Activated naive CD4-positive, alpha-beta T cell treated with anti-CD3 and anti-CD28 coated beads, Interleukin-2, amount 50 U/mL, for 72 hours (primary cell): ENCODE data around the gene ITGA1. TPM values are rescaled to one million over a fixed set of nuclear protein-coding genes. Genes with fewer than 3 reads are reported as not detected.
A peak's percentile ranks its signal among the peaks of the same experiment; 100 is the strongest.
"Not testable (repeated sequence)": the region's sequence is repeated elsewhere in the genome, so short reads cannot be mapped to it uniquely, and the experiment has no call there.

Experiments
- ATAC-seq, 2 donors: fragments of 150-1000 bp; cut with Tn5 transposase; 2 replicates each; pipeline ENCODE4 v1.10.0; 2021; ENCODE audit warnings: mild to moderate bottlenecking in 2 of 2, moderate library complexity in 2 of 2
- DNase-seq, 2 donors: peaks; one replicate each; pipeline ENCODE4 v3.0.0; 2021 to 2022; ENCODE audit warnings: low spot score in 2 of 2
- H3K27ac Mint-ChIP-seq, 2 donors: one replicate each; pipeline ENCODE4 v1.8.0; 2022; ENCODE audit warnings: mild to moderate bottlenecking in 2 of 2, mixed read lengths in 2 of 2
- H3K36me3 Mint-ChIP-seq, 2 donors: one replicate each; pipeline ENCODE4 v1.8.0; 2022; ENCODE audit warnings: mixed read lengths in 2 of 2
- H3K9me3 Mint-ChIP-seq, 2 donors: one replicate each; pipeline ENCODE4 v1.8.0; 2022; ENCODE audit warnings: mixed read lengths in 2 of 2
- total RNA-seq, 2 donors: library from RNA; stranded (reverse); gene quantifications; one replicate each; pipeline ENCODE4 v1.2.3, GENCODE V29; 2022

Gene ITGA1
- total RNA-seq, 2 donors from 2014 or later = 6.0 TPM

DNA sequence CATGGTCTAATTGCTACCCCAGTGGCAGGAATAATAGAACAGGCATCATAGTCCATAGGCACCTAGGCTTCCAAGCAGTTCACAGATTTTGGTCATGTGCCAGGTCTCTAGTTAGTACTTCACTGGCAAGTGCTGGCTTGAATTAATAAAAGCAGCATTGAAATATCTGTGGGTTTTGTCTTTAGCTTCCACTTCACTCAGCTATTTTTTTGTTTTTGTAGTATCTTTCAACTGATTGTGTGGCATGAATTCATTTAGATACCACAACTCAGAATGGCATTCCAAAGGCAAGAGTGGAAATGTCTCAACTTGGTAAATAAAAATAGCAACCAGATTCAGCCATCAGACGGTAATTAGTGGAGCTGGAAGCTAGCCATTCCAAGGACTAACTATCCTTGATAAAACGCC lies 173.6 kb downstream of the ITGA1 start:
- no peaks in the 10 kb centered on the region for H3K36me3 Mint-ChIP-seq
- H3K9me3 Mint-ChIP-seq = no peaks in the 10 kb centered on the region
- H3K27ac Mint-ChIP-seq = no peak overlapping the region
- DNase-seq (no peak), ATAC-seq (no peak)

- Mint-ChIP-seq H3K27ac (no peak overlapping the region), H3K9me3 (peaks cover 4 to 6% of the 10 kb centered on the region in 2 donors), H3K36me3 (peaks cover 4 to 6% of the 10 kb centered on the region in 2 donors)
- ATAC-seq (no peak), DNase-seq (no peak)
Observed at GRCh38 chr5:52963636-52964035, 175.9 kb downstream of the ITGA1 start.

- peaks cover 9 to 11% of the 10 kb centered on the region in 2 donors for H3K9me3 Mint-ChIP-seq
- H3K36me3 Mint-ChIP-seq = peaks cover 9 to 11% of the 10 kb centered on the region in 2 donors
- ATAC-seq (no peak), DNase-seq (no peak)
- H3K27ac Mint-ChIP-seq = no peak overlapping the region
Observed at GRCh38 chr5:52964138-52964537, 176.4 kb downstream of the ITGA1 start.

DNA sequence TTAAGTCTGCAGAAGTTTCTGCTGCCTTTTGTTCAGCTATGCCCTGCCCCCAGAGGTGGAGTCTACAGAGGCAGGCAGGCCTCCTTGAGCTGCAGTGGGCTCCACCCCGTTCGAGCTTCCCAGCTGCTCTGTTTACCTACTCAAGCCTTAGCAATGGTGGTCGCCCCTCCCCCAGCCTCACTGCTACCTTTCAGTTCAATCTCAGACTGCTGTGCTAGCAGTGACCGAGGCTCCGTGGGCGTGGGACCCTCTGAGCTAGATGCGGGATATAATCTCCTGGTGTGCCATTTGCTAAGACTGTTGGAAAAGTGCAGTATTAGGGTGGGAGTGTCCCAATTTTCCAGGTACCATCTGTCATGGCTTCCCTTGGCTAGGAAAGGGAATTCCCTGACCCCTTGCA lies 188.4 kb downstream of the ITGA1 start:
- not testable (repeated sequence) for H3K27ac Mint-ChIP-seq, DNase-seq, ATAC-seq
- Mint-ChIP-seq H3K36me3 (peaks cover 19 to 24% of the 10 kb centered on the region in 2 donors), H3K9me3 (peaks cover 9 to 13% of the 10 kb centered on the region in 2 donors)

DNA sequence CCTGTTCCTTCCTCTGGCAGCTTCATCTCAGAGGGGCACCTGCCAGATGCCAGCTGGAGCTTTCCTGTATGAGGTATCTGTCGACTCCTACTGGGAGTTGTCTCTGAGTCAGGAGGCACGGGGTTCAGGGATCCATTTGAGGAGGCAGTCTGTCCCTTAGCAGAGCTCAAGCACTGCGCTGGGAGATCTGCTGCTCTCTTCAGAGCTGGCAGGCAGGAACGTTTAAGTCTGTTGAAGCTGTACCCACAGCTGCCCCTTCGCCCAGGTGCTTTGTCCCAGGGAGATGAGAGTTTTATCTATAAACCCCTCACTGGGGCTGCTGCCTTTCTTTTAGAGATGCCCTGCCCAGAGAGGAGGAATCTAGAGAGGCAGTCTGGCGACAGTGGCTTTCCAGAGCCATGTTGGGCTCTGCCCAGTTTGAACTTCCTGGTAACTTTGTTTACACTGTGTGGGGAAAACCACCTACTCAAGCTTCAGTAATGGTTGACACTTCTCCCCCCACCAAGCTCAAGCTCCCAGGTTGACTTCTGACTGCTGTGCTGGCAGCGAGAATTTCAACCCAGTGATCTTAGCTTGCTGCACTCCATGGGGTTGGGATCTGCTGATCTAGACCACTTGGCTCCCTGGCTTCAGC lies 189.7 kb downstream of the ITGA1 start:
- Mint-ChIP-seq H3K36me3 (peaks cover 19 to 24% of the 10 kb centered on the region in 2 donors), H3K27ac (no peak overlapping the region), H3K9me3 (peaks cover 9 to 13% of the 10 kb centered on the region in 2 donors)
- no peak for ATAC-seq
- DNase-seq = no peak

- H3K36me3 Mint-ChIP-seq = peaks cover 7% of the 10 kb centered on the region in 2 donors
- ATAC-seq (no peak), DNase-seq (no peak)
- H3K9me3 Mint-ChIP-seq = peaks cover 0 to 5% of the 10 kb centered on the region in 2 donors
- no peak overlapping the region for H3K27ac Mint-ChIP-seq
Observed at GRCh38 chr5:52981507-52981906, 193.8 kb downstream of the ITGA1 start.

- Mint-ChIP-seq H3K36me3 (no peaks in the 10 kb centered on the region), H3K9me3 (no peaks in the 10 kb centered on the region), H3K27ac (no peak overlapping the region)
- DNase-seq (no peak), ATAC-seq (no peak)
Observed at GRCh38 chr5:52983731-52984636, 196.3 kb downstream of the ITGA1 start.

- Mint-ChIP-seq H3K27ac (no peak overlapping the region), H3K36me3 (no peaks in the 10 kb centered on the region), H3K9me3 (no peaks in the 10 kb centered on the region)
- DNase-seq (no peak), ATAC-seq (no peak)
Observed at GRCh38 chr5:52985306-52985705, 197.6 kb downstream of the ITGA1 start.

DNA sequence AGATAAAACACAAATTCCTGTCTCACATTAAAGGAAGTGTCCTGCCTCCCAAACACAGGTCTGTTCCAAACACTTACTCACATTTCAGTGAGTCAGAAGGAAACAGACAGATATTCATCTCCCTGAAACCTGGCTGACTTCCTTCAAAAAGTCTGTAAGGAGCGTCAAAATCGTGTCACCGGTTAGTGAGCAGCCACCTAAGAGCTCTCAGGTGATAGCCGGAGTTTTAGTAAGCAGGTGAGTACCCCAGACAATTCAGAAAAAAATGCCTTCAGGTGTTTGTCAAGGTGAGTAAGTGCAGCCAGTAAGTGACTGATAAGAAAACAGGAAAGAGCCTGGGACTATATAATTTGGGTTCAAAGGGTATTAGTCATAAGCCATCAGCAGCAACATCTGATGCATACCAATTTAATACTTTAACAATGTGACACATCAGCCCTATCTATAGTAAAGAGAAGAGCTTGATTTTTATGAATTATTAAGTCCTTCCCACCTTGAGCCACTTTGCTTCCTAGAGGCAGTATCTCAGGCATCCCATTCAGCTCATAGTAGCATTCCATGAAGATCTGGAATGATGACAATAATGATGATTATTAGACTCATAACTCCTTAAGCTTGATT lies 200.1 kb downstream of the ITGA1 start:
- DNase-seq (no peak), ATAC-seq (peak; percentile 58 to 79)
- Mint-ChIP-seq H3K9me3 (no peaks in the 10 kb centered on the region), H3K36me3 (peaks cover 0 to 7% of the 10 kb centered on the region in 2 donors), H3K27ac (peak overlapping the region in 1 of 2 donors; percentile 27)

DNA sequence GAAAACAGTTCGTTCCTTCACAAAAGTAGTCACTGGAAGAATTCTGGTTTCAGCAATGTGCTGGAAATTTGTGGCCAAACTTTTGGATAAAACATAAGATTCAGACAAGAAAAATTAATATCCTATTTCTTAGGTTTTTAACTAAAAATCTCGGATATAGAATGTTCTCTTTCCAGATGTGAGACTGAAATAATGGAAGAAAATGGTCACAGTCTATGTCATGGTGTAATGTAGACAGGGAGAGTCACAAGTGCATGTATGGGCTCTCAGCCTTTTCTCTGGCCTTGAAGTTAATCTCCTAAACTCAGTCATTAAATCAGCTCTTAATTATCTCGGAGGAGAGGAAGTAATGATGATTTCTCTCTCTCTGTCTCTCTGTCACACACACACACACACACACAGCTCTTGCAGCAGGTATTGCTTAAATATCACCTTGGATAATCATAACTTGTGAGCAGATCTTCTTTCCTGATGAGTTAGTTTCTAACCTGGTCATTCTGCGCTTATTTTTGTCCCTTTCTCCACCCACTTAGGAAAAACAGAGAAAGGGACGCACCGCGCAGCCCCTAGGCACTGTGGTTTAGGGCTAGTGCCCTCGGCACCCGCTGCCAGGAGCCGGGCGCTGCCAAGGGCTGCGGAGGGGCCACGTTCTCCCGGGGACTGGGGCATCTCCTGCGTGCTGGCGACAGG lies 200.8 kb downstream of the ITGA1 start:
- H3K9me3 Mint-ChIP-seq = no peaks in the 10 kb centered on the region
- ATAC-seq = peak; percentile 21 to 51
- H3K36me3 Mint-ChIP-seq = peaks cover 0 to 10% of the 10 kb centered on the region in 2 donors
- DNase-seq = no peak
- peak overlapping the region in 1 of 2 donors; percentile 27 for H3K27ac Mint-ChIP-seq

GRCh38 chr5:52989025-52989780 lies 201.5 kb downstream of the ITGA1 start, which contains the start of gene ITGA2:
Gene ITGA2, plus strand, starts transcription at chr5:52989352. Its CDS starts 117 bp downstream, at chr5:52989469.
- Mint-ChIP-seq H3K9me3 (no peaks in the 10 kb centered on the region), H3K27ac (peak within 1 kb of the TSS in 1 of 2 donors; percentile 41), H3K36me3 (peaks cover 0 to 10% of the 10 kb centered on the region in 2 donors)
- DNase-seq = peak; percentile 33 to 57
- peak; percentile 53 to 64 for ATAC-seq

DNA sequence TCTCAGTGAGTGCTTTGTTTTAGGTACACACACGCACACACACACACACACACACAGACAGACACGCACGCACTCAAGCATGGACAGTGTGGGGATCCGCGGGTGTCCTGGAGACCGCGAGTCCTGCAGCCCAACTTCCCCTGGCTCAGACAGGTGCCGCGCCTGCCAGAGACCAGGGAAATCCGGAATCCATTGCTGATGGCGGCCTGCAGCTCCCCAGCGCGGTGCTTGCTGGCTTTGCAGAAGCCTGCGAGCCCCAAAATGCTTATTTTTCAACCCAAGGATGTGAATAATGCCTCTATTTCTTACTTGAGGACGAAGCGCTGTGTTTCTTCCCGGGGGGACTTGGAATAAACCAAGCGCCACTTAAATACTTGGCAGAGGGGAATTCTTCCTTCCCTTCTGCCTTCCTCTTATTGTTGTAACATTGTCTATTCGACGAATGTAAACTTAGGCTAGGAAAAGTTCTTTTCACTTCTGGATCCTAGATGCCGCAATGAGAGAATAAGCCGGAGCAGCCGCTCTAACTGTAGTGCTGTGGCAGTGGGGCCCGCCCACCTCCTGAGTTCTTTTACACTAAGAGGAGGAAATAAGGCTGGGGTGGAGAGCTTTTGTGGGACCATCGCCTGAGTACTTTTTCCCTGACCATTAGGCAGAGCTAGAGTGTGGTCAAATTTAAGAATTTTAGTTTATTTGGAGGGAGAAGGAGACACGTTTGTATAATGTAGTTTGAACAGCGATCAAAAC lies 202.2 kb downstream of the ITGA1 start:
- H3K9me3 Mint-ChIP-seq = no peaks in the 10 kb centered on the region
- peak overlapping the region in 1 of 2 donors; percentile 41 for H3K27ac Mint-ChIP-seq
- DNase-seq (peak; percentile 30 to 58), ATAC-seq (peak; percentile 24 to 30)
- peaks cover 0 to 10% of the 10 kb centered on the region in 2 donors for H3K36me3 Mint-ChIP-seq

GRCh38 chr5:52990528-52990925 lies 202.8 kb downstream of the ITGA1 start:
- Mint-ChIP-seq H3K9me3 (no peaks in the 10 kb centered on the region), H3K27ac (no peak overlapping the region), H3K36me3 (peaks cover 0 to 10% of the 10 kb centered on the region in 2 donors)
- ATAC-seq (no peak), DNase-seq (no peak)

DNA sequence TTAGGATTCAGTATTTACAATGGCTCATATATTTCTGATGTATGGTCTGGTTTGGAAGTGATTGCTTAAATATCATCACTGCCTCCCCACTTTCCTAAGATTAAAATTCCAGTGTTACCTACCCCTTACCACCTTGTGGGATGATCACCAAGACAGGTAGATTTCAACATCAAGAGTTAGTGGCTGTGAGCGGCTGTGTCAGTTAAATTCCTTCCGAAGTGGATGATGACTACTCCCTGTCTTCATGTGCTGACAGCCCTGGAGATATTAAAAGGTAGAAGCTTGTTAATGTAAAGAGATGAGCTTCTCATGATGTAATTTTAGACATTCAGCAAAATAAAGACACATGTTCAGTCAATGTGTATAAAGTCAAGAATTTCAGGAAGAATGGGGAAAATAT lies 205.7 kb downstream of the ITGA1 start:
- DNase-seq (no peak), ATAC-seq (no peak)
- Mint-ChIP-seq H3K36me3 (peaks cover 0 to 10% of the 10 kb centered on the region in 2 donors), H3K27ac (no peak overlapping the region), H3K9me3 (no peaks in the 10 kb centered on the region)

GRCh38 chr5:52994266-52994665 lies 206.6 kb downstream of the ITGA1 start:
- Mint-ChIP-seq H3K27ac (no peak overlapping the region), H3K36me3 (peaks cover 0 to 10% of the 10 kb centered on the region in 2 donors), H3K9me3 (no peaks in the 10 kb centered on the region)
- DNase-seq = no peak
- no peak for ATAC-seq
